ENCODE data around the gene ZNF684.

ZNF684 gene

GRCh38 chr1:40593449-40594186 lies 62.2 kb downstream of the ZNF684 start:
- DNase-seq (ENCODE audit: extremely low read depth, insufficient read length) = no peak
- no peak for TF ChIP-seq CTCF (IDR thresholded peaks at IDR 0.05; ENCODE audit: insufficient read depth, low read length, poor library complexity, severe bottlenecking)
- Histone ChIP-seq H3K36me3 (ENCODE audit: control insufficient read depth, insufficient read depth, low read length) (no peaks in the 10 kb centered on the region), H3K4me3 (replicated peaks; ENCODE audit: low read depth, low read length) (no peak overlapping the region), H3K27me3 (replicated peaks; ENCODE audit: control insufficient read depth, insufficient read depth, low read length) (no peaks in the 10 kb centered on the region)

GRCh38 chr1:40594187-40594531 lies 62.7 kb downstream of the ZNF684 start:
- no peak for TF ChIP-seq CTCF (IDR thresholded peaks at IDR 0.05; ENCODE audit: insufficient read depth, low read length, poor library complexity, severe bottlenecking)
- Histone ChIP-seq H3K36me3 (ENCODE audit: control insufficient read depth, insufficient read depth, low read length) (no peaks in the 10 kb centered on the region), H3K4me3 (replicated peaks; ENCODE audit: low read depth, low read length) (no peak overlapping the region), H3K27me3 (replicated peaks; ENCODE audit: control insufficient read depth, insufficient read depth, low read length) (no peaks in the 10 kb centered on the region)
- no peak for DNase-seq (ENCODE audit: extremely low read depth, insufficient read length)

- H3K27me3 ChIP-seq (replicated peaks; ENCODE audit: control insufficient read depth, insufficient read depth, low read length) = no peaks in the 10 kb centered on the region
- no peak for TF ChIP-seq CTCF (IDR thresholded peaks at IDR 0.05; ENCODE audit: insufficient read depth, low read length, poor library complexity, severe bottlenecking)
- no peak overlapping the region for H3K4me3 ChIP-seq (replicated peaks; ENCODE audit: low read depth, low read length)
- H3K36me3 ChIP-seq (ENCODE audit: control insufficient read depth, insufficient read depth, low read length) = no peaks in the 10 kb centered on the region
- DNase-seq (ENCODE audit: extremely low read depth, insufficient read length) = no peak
Observed at GRCh38 chr1:40595623-40596022, 64.2 kb downstream of the ZNF684 start.

All from GM06990 (cell line).